H1 (cell line): ENCODE results near the gene CR2. TPM values are rescaled to one million over a fixed set of nuclear protein-coding genes. Genes with fewer than 3 reads are reported as not detected.
"Not testable (repeated sequence)": the region's sequence is repeated elsewhere in the genome, so short reads cannot be mapped to it uniquely, and the experiment has no call there.

ENCODE experiments used
- CTCF ChIA-PET: fragments of 300-600 bp; sonication (Branson Sonifier 250); formaldehyde crosslinking; loops from one replicate; lab custom pipeline; 2021; ENCODE audit not compliant: partially characterized antibody; lab: Charles Lee
- POLR2A ChIA-PET: fragments of 300-600 bp; sonication (Branson Sonifier 250); formaldehyde crosslinking; loops from one replicate; lab custom pipeline; 2021; ENCODE audit warnings: inconsistent platforms; ENCODE audit not compliant: partially characterized antibody; lab: Charles Lee
- DNase-seq, 2 experiments: peaks; one replicate each; pipeline versions ENCODE4 v3.0.0 to v3.0.0-alpha.2; 2010 to 2022; ENCODE audit warnings: low spot score in 2 of 2, low read depth in 1 of 2, mixed read lengths in 1 of 2
- FAIRE-seq: peaks from 2 replicates; lab custom pipeline; 2011; peaks lifted over from hg19 to GRCh38; lab: Jason Lieb, UNC
- H2AFZ ChIP-seq: 2 replicates; pipeline ENCODE4 v1.8.1; 2012; ENCODE audit warnings: low read length, inconsistent platforms
- H2AK5ac ChIP-seq: 2 replicates; pipeline ENCODE4 v1.6.1; 2013; ENCODE audit warnings: low read depth, low read length
- H2BK120ac ChIP-seq: replicated peaks from 2 replicates; pipeline ENCODE3; 2013; ENCODE audit warnings: low read depth, low read length, inconsistent platforms
- H2BK12ac ChIP-seq: 2 replicates; pipeline ENCODE4 v1.6.1; 2013; ENCODE audit warnings: low read depth, low read length
- H2BK15ac ChIP-seq: 2 replicates; pipeline ENCODE4 v1.6.1; 2013; ENCODE audit warnings: low read length
- H2BK20ac ChIP-seq: 2 replicates; pipeline ENCODE4 v1.6.1; 2013; ENCODE audit warnings: low read length
- H2BK5ac ChIP-seq: 2 replicates; pipeline ENCODE4 v1.6.1; 2013; ENCODE audit warnings: low read depth, low read length
- H3K14ac ChIP-seq: 2 replicates; pipeline ENCODE4 v1.6.1; 2013; ENCODE audit warnings: inconsistent platforms; ENCODE audit not compliant: insufficient read length
- H3K18ac ChIP-seq: 2 replicates; pipeline ENCODE4 v1.6.1; 2013; ENCODE audit warnings: low read length; ENCODE audit errors: extremely low read depth
- H3K23ac ChIP-seq: 2 replicates; pipeline ENCODE4 v1.6.1; 2013; ENCODE audit warnings: inconsistent platforms; ENCODE audit not compliant: insufficient read length
- H3K23me2 ChIP-seq: 2 replicates; pipeline ENCODE4 v1.6.1; 2013; ENCODE audit warnings: low read depth, low read length
- H3K27ac ChIP-seq: 2 replicates; pipeline ENCODE4 v1.6.1; 2011; ENCODE audit warnings: low read depth, low read length, inconsistent platforms
- H3K27me3 ChIP-seq, 4 experiments: replicated peaks in 1 of 4; 1 replicate in 1 of 4; 2 replicates in 3 of 4; pipeline versions ENCODE4 v1.6.1 to v1.8.1; 2011 to 2013; ENCODE audit warnings: low read length in 3 of 4, mild to moderate bottlenecking in 3 of 4, inconsistent platforms in 2 of 4, mixed read lengths in 2 of 4, moderate library complexity in 1 of 4; ENCODE audit not compliant: control insufficient read depth in 3 of 4, insufficient read depth in 3 of 4; ENCODE audit errors: extremely low read depth in 1 of 4
- H3K36me3 ChIP-seq, 4 experiments: 2 replicates each; pipeline versions ENCODE4 v1.6.1 to v1.8.1; 2011 to 2013; ENCODE audit warnings: mild to moderate bottlenecking in 4 of 4, low read length in 3 of 4, moderate library complexity in 2 of 4, control low read depth in 1 of 4, inconsistent platforms in 1 of 4; ENCODE audit not compliant: insufficient read depth in 4 of 4, control insufficient read depth in 2 of 4
- H3K4ac ChIP-seq: replicated peaks from 2 replicates; pipeline ENCODE3; 2013; ENCODE audit warnings: low read length, low read depth, mixed read lengths, inconsistent platforms; ENCODE audit not compliant: insufficient read length
- H3K4me1 ChIP-seq, 4 experiments: replicated peaks in 1 of 4; 1 replicate in 1 of 4; 2 replicates in 3 of 4; pipeline versions ENCODE4 v1.6.1 to v1.8.1; 2011 to 2013; ENCODE audit warnings: low read length in 3 of 4, inconsistent platforms in 2 of 4, mixed read lengths in 1 of 4; ENCODE audit not compliant: insufficient read depth in 4 of 4, control insufficient read depth in 3 of 4
- H3K4me2 ChIP-seq, 2 experiments: 2 replicates each; pipeline versions ENCODE4 v1.6.1 to v1.8.1; 2011 to 2013; ENCODE audit warnings: low read depth in 2 of 2, low read length in 2 of 2, control low read depth in 1 of 2, inconsistent platforms in 1 of 2, mild to moderate bottlenecking in 1 of 2; ENCODE audit not compliant: insufficient read depth in 1 of 2
- H3K4me3 ChIP-seq, 4 experiments: fragments of 200-600, 300-600 bp in 1 of 4; sonication (generic), shearing (Covaris generic), sonication (Bioruptor Twin) in 1 of 4; 2 replicates each; pipeline versions ENCODE4 v1.5.1 to v1.8.1; 2011 to 2016; ENCODE audit warnings: low read length in 4 of 4, low read depth in 3 of 4, control low read depth in 2 of 4, inconsistent platforms in 2 of 4, mild to moderate bottlenecking in 2 of 4, mixed read lengths in 1 of 4, moderate library complexity in 1 of 4; ENCODE audit not compliant: insufficient read depth in 2 of 4; ENCODE audit errors: extremely low read depth in 1 of 4
- H3K56ac ChIP-seq: replicated peaks from 2 replicates; pipeline ENCODE3; 2013; ENCODE audit warnings: low read depth, mild to moderate bottlenecking, mixed read lengths, low read length, inconsistent platforms; ENCODE audit not compliant: insufficient read length
- H3K79me1 ChIP-seq: 2 replicates; pipeline ENCODE4 v1.6.1; 2013; ENCODE audit warnings: low read depth, low read length, control low read depth
- H3K79me2 ChIP-seq, 2 experiments: 2 replicates each; pipeline versions ENCODE4 v1.6.1 to v1.8.1; 2012 to 2013; ENCODE audit warnings: low read length in 2 of 2, mild to moderate bottlenecking in 2 of 2, inconsistent platforms in 1 of 2; ENCODE audit not compliant: insufficient read depth in 2 of 2, control insufficient read depth in 1 of 2
- H3K9ac ChIP-seq, 4 experiments: replicated peaks in 1 of 4; 1 replicate in 1 of 4; 2 replicates in 3 of 4; pipeline versions ENCODE4 v1.6.1 to v1.8.1; 2011 to 2013; ENCODE audit warnings: low read depth in 3 of 4, low read length in 3 of 4, control low read depth in 2 of 4, mild to moderate bottlenecking in 2 of 4, moderate library complexity in 2 of 4, inconsistent platforms in 1 of 4; ENCODE audit errors: extremely low read depth in 1 of 4
- H3K9me3 ChIP-seq, 2 experiments: 2 replicates each; pipeline versions ENCODE4 v1.6.1 to v1.8.1; 2012 to 2013; ENCODE audit warnings: mild to moderate bottlenecking in 2 of 2, moderate library complexity in 2 of 2, control low read depth in 1 of 2, inconsistent platforms in 1 of 2, low read depth in 1 of 2, low read length in 1 of 2, mixed read lengths in 1 of 2; ENCODE audit not compliant: insufficient read depth in 2 of 2
- H4K20me1 ChIP-seq, 2 experiments: replicated peaks in 1 of 2; 2 replicates each; pipeline versions ENCODE3 to v1.8.1; 2011 to 2013; ENCODE audit warnings: inconsistent platforms in 2 of 2, low read length in 2 of 2, mild to moderate bottlenecking in 1 of 2; ENCODE audit not compliant: insufficient read depth in 2 of 2, control insufficient read depth in 1 of 2
- H4K5ac ChIP-seq: 2 replicates; pipeline ENCODE4 v1.6.1; 2013; ENCODE audit warnings: low read length, low read depth, mixed read lengths, inconsistent platforms; ENCODE audit not compliant: insufficient read length
- H4K8ac ChIP-seq: 2 replicates; pipeline ENCODE4 v1.8.0; 2013; ENCODE audit warnings: mild to moderate bottlenecking, moderate library complexity, low read length, inconsistent platforms; ENCODE audit not compliant: insufficient read depth; ENCODE audit errors: extremely low read depth
- H4K91ac ChIP-seq: replicated peaks from 2 replicates; pipeline ENCODE3; 2013; ENCODE audit warnings: low read length, mixed read lengths, inconsistent platforms; ENCODE audit not compliant: insufficient read length
- WGBS, 2 experiments: shearing (Covaris generic) in 1 of 2; methylation state at CpG; one replicate each; pipeline versions ENCODE4 v1.1.6 to v1.1.7; 2013 to 2015; ENCODE audit warnings: low lambda C conversion rate in 2 of 2, mixed read lengths in 2 of 2, inconsistent platforms in 1 of 2, low coverage in 1 of 2, missing lambda C conversion rate in 1 of 2; ENCODE audit not compliant: insufficient replicate concordance in 2 of 2, insufficient coverage in 1 of 2, insufficient read length in 1 of 2; ENCODE audit errors: extremely low coverage in 1 of 2, missing lambda C conversion rate in 1 of 2; 5-methylcytosine and 5-hydroxymethylcytosine counted together
- polyA plus RNA-seq, 7 experiments: library from polyadenylated mRNA; depleted of rRNA in 3 of 7; stranded (reverse) in 5 of 7; unstranded in 2 of 7; fragments of >200 nt in 5 of 7; fragments of 200-250 nt in 2 of 7; gene quantifications; 1 replicate in 5 of 7; 2 replicates in 1 of 7; 4 replicates in 1 of 7; pipeline versions ENCODE4 v1.2.1 to v1.2.3, GENCODE V29; 2011 to 2013; ENCODE audit warnings: missing spikeins in 2 of 7, mixed read lengths in 2 of 7
- total RNA-seq: library from RNA; stranded (reverse); fragmentation: NEBNext Ultra II Directional; extraction: Animal tissue kit (Norgen Biotek cat#: 25700); gene quantifications from 2 replicates; pipeline ENCODE4 v1.2.1, GENCODE V29; 2021

CR2 gene
- total and polyA plus RNA-seq, 2 of the 8 experiments (the other 6 are each of a cell fraction or from before 2014, with no cell fraction given), result 1.7 to 3.0 TPM

- H4K5ac ChIP-seq, H3K18ac ChIP-seq, FAIRE-seq, POLR2A ChIA-PET, H2BK15ac ChIP-seq, H3K14ac ChIP-seq, H3K36me3 ChIP-seq, H2BK5ac ChIP-seq, H3K9me3 ChIP-seq, H3K4ac ChIP-seq, H3K79me1 ChIP-seq, H2BK20ac ChIP-seq, H3K56ac ChIP-seq, H4K8ac ChIP-seq, H4K20me1 ChIP-seq, H3K9ac ChIP-seq, H2AK5ac ChIP-seq, H3K4me1 ChIP-seq, H3K27me3 ChIP-seq, H3K23me2 ChIP-seq, H3K4me3 ChIP-seq, DNase-seq, H2BK12ac ChIP-seq, H2AFZ ChIP-seq, H3K23ac ChIP-seq, H3K27ac ChIP-seq, H2BK120ac ChIP-seq, H3K79me2 ChIP-seq, H3K4me2 ChIP-seq, H4K91ac ChIP-seq: not testable (repeated sequence)
- CTCF ChIA-PET, result interaction anchor here (0.6 kb wide), 1 partner anchor 20 kb away, joined by 3 read pairs; no protein-coding TSS in a partner anchor
- WGBS, 2 experiments, result 100% methylated on average over 3 of the region's 3 CpGs; no CpG with 5 or more reads in 1 of the 2 experiments
Measured at GRCh38 chr1:207436746-207437145, 17.4 kb upstream of the CR2 start.
